Bone marrow (tissue), 2 donors: ENCODE measurements around the gene C3orf22.
A peak's percentile ranks its signal among the peaks of the same experiment; 100 is the strongest.
"Not testable (repeated sequence)": the region's sequence is repeated elsewhere in the genome, so short reads cannot be mapped to it uniquely, and the experiment has no call there.

Experiments
- DNase-seq, 2 donors: peaks; one replicate each; lab custom pipeline; 2025; lab: John Stamatoyannopoulos, UW

Gene C3orf22

DNA sequence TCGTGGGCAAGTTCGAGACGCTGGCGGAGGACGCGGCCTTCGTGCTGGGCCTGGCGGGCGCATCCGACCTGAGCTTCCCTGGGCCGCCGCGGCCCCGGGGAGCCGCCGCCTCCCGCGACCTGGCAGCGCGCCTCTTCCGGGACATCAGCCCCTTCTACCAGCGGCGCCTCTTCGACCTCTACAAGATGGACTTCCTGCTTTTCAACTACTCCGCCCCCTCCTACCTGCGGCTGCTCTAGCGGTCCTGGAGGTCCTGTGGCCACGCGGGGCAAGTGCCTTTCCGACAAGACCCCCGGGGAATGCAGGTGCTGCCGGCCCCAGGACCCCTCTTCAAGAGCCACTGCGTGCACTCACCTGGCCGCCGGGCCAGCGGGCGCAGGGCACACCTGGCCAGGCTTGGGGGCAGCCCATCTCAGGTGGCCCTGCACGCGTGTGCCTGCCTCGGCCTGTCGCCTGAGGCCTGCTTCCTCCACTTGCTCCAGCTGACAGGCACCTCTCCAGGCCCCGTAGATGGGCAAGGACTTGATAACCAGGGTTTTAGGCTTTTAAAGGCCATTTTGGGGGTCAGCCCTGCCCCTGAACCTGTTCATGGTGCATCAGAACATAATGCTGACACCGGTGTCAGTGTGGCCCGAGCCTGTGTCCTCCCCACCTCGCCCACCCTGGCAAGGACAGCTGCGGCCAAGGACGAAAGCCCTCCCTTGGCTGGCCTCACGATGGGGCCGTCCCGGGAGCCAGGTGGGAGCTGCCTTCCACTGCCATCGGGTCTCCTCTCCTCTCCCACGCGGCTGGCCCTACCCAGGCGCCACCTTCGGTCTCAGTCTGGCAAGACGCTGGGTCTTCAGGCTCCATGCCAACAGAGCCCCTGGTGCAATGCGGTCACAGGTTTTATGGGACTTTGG, 16.1 kb downstream of the C3orf22 start:
- no peak for DNase-seq

- DNase-seq: no peak
Measured at GRCh38 chr3:126541628-126542339, 16.9 kb downstream of the C3orf22 start.

- peak in 1 of 2 donors; percentile 21 for DNase-seq
Measured at GRCh38 chr3:126540951-126541627, 17.6 kb downstream of the C3orf22 start.

DNA sequence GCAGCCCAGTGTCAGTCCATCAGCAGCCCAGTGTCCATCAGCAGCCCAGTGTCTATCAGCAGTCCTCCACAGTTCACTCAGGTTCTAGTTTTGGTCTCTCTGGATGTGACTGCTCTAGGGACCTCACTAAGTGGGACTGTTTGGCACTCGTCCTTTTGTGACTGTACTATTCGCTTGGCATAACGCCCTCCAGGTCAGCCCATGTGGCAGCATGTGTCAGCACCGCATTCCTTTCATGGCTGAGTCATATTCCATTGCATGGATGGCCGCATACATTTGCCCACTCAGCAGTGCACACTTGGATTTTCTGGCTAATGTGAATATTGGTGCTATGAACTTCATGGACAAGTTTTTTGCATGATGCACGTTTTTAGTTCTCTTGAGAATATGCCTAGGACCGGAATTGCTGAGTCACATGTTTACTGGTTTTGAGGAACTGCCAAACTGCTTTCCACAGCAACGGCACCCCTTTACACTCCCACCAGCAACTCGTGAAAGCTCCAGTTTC, 18.3 kb downstream of the C3orf22 start:
- DNase-seq: peak; percentile 18 to 95

DNA sequence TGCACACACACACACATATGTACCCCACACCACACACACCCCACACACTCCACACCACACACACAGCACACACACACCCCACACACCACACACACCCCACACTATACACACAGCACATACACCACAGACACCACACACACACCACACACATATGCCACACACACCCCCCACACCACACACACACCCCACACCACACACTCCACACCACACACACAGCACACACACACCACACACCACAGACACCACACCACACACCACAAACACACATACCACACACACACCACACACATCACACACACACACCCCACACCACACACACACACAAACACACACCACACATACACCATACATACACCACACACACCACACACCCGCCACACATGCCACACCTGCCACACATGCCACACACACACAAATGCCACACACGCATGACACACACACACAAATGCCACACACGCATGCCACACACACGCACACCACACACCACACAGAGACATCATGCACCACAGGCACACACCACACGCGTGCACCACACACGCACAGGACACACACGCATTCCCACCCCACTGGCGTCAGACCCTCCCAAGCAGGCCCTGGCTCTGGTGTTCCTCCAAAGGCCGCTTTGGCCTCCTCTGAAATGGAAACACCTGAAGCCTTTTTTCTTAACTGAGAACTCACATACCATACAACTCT, 19.0 kb downstream of the C3orf22 start:
- no peak for DNase-seq

DNA sequence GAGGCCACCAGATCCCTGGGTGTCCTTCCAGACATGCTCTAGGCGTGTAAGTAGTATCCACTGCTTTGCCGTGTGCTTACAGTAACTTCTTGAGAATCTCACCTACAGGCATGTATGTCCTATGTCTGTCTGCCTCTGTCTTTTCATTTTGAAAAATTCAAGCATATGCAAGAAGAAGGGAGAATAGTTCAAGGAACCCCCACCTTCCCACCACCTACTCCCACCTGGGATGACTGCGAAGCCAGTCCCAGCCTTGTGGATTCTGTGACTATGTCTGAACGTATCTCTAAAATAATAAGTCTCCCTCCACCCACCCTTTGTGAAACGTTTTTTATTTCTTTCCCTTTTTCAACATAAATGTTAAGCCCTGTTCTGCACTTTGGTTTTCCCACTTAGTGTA, 19.8 kb downstream of the C3orf22 start:
- DNase-seq: no peak

DNA sequence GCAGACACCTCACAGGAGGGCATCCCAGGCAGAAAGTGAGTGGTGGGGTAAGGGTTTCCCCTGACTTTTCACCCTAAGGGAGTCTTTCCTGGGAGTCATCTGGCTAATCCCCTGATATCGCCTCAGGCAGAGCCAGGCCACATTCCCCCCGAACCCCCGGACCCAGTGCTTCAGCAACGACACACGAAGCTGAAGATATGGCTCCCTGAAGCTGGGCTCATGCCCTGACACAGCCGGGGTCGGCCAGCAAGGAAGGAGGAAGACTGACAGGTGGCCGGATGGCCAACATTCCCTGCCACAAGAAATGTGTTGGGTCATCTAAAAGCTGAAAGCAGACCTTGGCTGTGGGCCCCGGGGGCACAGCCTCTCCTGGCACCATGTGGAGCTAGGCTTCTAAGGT, 20.4 kb downstream of the C3orf22 start:
- DNase-seq: no peak

- DNase-seq: no peak
Measured at GRCh38 chr3:126537730-126538281, 20.9 kb downstream of the C3orf22 start.

GRCh38 chr3:126537116-126537729, 21.5 kb downstream of the C3orf22 start:
- DNase-seq: no peak

DNA sequence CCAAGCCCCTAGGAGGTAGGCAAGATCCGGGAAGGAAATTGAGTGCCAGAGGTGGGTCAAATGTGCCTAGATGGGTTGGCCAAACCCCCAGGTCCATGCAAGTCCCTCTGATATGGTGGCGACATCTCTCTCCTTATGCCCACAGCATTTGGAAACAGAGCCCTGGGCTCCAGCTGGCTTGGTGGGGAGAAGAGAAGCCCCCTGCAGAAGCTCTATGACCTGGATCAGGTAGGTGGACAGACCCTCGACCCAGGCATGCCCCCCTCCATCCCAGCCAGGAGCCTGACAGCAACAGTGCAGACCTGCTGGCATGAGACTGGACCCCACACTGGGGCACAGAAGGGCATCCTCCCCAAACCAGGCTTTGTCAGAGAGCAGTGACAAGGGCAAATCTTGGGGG, 22.6 kb downstream of the C3orf22 start:
- DNase-seq: no peak

DNA sequence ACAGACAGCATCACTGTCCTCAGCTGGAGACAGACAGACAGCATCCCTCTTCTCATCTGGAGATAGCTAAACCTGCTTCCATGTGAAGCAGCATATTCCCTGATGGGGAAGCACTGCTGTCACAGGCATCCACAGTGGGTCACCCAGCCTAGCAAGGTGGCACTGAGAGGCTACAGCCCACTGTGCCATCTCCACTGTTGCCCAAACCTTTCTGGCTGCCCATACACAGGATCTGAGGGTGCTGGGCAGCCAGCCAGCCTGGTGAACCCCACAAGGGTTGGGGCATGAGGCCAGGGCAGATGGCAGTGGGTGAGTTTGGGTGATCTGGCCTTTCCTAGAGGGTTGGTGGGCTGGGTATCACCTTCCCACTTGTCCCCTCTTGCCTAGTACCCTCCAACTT, 23.1 kb downstream of the C3orf22 start:
- no peak for DNase-seq

- not testable (repeated sequence) for DNase-seq
Measured at GRCh38 chr3:126534716-126535115, 24.0 kb downstream of the C3orf22 start.

- no peak for DNase-seq
Measured at GRCh38 chr3:126533506-126533905, 25.2 kb downstream of the C3orf22 start.

GRCh38 chr3:126531051-126531330, 27.7 kb downstream of the C3orf22 start:
- DNase-seq: no peak

DNA sequence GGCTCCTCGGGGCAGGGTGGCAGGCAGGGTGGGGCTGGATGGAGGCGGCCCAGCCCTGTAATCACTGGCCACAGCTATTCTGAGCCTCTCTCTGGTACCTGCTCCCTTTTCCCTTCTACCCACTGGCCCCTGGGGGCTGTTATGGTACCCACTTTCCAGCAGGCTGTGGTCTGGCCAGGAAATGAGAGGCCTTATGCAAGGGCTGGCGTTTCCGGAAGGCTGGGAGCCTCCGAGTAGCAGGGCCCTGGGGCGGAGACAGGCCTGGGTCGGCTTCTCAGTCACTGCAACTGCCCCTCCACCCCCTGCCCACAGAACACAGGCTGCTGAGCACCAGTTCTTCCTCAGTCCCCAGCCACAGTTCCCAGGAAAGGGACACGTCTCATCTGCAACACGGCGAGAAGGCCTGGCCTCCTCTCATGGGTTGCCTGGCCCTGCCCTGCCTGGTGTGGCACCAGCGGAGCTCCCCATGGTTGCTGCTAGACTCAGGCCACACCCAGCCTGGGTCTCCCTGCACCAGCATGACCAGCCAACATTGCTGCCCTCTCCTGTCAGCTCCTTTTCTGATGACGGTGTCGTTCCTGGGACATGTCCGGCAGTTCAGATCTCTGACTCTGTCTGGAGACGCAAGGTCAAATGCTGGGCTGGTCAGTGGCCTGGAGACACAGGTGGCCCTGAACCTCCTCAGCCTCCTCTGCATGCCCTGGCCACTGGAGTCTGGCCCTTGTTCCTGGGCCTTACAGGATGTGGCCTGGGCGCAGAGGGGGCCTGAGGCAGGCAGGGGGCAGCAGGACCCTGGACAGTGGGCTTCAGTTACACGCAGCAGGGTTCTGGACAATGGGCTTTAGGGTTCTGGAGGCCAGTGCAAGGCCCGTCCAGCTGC, 28.3 kb downstream of the C3orf22 start:
- DNase-seq: peak; percentile 81 to 96

- DNase-seq: peak in 1 of 2 donors; percentile 9
Measured at GRCh38 chr3:126529585-126530170, 29.1 kb downstream of the C3orf22 start.

GRCh38 chr3:126528800-126529541, 29.8 kb downstream of the C3orf22 start:
- no peak for DNase-seq

GRCh38 chr3:126528419-126528799, 30.3 kb downstream of the C3orf22 start:
- no peak for DNase-seq
